ENCODE data around the gene SULT1A3.
"Not testable (repeated sequence)": the region's sequence is repeated elsewhere in the genome, so short reads cannot be mapped to it uniquely, and the experiment has no call there.

SULT1A3 gene

GRCh38 chr16:30199049-30199448 lies at the start of gene SULT1A3:
TSS of gene SULT1A3 (plus strand) at chr16:30199255. CDS start at chr16:30200729, 1,474 bp downstream.
- FAIRE-seq; DNase-seq (ENCODE audit: low spot score): not testable (repeated sequence)

DNA sequence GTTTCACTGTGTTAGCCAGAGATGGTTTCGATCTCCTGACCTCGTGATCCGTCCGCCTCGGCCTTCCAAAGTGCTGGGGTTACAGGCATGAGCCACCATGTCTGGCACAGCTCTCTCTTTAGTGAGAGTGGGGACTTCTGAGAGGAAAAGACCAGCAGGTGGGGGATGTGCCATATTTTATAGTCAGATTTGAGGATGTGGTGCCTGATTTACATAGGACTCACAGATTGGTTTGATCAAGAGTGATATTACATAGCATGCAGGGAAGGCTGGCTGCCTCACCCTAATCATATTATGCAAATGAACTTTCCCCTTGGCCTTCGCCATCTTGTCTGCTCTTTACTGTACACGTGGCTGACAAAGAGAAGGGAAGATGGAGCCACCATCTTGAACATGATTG lies 48.0 kb upstream of the SULT1A3 start:
- DNase-seq (ENCODE audit: low spot score) (no peak), FAIRE-seq (no peak)

DNA sequence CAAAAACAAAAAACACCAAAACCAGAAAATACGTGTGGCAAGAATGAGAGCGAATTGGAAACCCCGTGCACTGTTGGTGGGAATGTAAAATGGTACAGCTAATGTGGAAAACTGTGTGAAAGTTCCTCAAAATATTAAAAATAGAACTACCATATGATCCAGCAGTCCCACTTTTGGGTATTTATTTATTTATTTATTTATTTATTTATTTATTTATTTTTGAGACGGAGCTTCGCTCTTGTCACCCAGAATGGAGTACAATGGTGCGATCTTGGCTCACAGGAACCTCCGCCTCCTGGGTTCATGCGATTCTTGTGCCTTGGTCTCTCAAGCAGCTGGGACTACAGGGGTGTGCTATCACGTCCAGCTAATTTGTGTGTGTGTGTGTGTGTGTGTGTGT lies 46.5 kb upstream of the SULT1A3 start:
- DNase-seq (ENCODE audit: low spot score), result no peak
- no peak for FAIRE-seq

GRCh38 chr16:30155188-30155587 lies 43.9 kb upstream of the SULT1A3 start:
- FAIRE-seq, result no peak
- DNase-seq (ENCODE audit: low spot score), result no peak

GRCh38 chr16:30157214-30157613 lies 41.8 kb upstream of the SULT1A3 start:
- FAIRE-seq, result no peak
- DNase-seq (ENCODE audit: low spot score), result no peak

- FAIRE-seq, result no peak
- no peak for DNase-seq (ENCODE audit: low spot score)
Measured at GRCh38 chr16:30163538-30163937, 35.5 kb upstream of the SULT1A3 start.

GRCh38 chr16:30166202-30166902 lies 32.7 kb upstream of the SULT1A3 start:
- FAIRE-seq, result no peak

DNA sequence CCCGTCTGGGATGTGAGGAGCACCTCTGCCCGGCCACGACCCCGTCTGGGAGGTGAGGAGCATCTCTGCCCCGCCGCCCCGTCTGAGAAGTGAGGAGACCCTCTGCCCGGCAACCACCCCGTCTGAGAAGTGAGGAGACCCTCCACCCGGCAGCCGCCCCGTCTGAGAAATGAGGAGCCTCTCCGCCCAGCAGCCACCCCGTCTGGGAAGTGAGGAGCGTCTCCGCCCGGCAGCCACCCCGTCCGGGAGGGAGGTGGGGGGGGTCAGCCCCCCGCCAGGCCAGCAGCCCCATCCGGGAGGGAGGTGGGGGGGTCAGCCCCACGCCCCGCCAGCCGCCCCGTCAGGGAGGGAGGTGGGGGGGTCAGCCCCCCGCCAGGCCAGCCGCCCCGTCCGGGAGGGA lies 30.3 kb upstream of the SULT1A3 start:
- not testable (repeated sequence) for DNase-seq (ENCODE audit: low spot score); FAIRE-seq

More at GRCh38 chr16:30166202-30166902, 32.7 kb upstream of the SULT1A3 start:
- no peak for DNase-seq (ENCODE audit: low spot score)

DNA sequence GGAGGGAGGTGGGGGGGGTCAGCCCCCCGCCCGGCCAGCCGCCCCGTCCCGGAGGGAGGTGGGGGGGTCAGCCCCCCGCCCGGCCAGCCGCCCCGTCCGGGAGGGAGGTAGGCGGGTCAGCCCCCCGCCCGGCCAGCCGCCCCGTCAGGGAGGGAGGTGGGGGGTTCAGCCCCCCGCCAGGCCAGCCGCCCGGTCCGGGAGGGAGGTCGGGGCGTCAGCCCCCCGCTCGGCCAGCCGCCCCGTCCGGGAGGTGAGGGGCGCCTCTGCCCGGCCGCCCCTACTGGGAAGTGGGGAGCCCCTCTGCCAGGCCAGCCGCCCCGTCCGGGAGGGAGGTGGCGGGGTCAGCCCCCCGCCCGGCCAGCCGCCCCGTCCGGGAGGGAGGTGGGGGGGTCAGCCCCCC lies 29.6 kb upstream of the SULT1A3 start:
- not testable (repeated sequence) for DNase-seq (ENCODE audit: low spot score); FAIRE-seq

GRCh38 chr16:30170145-30170544 lies 28.9 kb upstream of the SULT1A3 start:
- FAIRE-seq, result not testable (repeated sequence)

GRCh38 chr16:30173054-30173453 lies 26.0 kb upstream of the SULT1A3 start:
- DNase-seq (ENCODE audit: low spot score) (no peak), FAIRE-seq (no peak)

More at GRCh38 chr16:30170145-30170544, 28.9 kb upstream of the SULT1A3 start:
- DNase-seq (ENCODE audit: low spot score), result not testable (repeated sequence)

DNA sequence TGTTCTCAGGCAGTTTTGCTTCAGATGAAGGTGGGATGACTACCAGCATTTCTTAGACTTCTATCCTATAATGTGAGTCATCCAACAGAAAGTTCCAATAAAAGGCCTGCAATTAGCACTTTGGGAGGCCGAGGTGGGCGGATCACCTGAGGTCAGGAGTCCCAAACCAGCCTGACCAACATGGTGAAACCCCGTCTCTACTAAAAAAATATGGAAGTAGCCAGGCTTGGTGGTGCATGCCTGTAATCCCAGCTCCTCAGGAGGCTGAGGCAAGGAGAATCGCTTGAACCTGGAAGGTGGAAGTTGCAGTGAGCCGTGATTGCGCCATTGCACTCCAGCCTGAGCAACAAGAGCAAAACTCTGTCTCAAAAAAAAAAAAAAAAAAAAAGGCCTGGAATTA lies 22.2 kb upstream of the SULT1A3 start:
- FAIRE-seq; DNase-seq (ENCODE audit: low spot score): not testable (repeated sequence)

DNA sequence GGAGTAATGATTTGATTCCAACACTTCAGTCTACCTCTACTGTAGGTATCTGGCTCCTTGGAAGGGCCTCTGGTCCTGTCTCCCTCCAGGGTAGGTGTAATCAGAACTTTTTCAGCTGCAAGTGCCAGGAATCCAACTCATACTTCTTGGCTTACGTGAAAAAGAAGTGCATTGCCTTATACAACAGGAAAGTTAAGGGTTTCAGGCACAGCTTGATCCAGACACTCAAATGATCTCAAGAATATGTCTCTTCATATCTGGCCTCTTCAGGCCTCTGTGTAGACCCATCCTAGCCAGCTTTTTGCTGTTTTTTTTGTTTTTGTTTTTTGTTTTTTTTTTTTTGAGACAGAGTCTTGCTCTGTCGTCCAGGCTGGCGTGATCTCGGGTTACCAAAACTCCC lies 19.9 kb upstream of the SULT1A3 start:
- no peak for FAIRE-seq
- DNase-seq (ENCODE audit: low spot score), result no peak

DNA sequence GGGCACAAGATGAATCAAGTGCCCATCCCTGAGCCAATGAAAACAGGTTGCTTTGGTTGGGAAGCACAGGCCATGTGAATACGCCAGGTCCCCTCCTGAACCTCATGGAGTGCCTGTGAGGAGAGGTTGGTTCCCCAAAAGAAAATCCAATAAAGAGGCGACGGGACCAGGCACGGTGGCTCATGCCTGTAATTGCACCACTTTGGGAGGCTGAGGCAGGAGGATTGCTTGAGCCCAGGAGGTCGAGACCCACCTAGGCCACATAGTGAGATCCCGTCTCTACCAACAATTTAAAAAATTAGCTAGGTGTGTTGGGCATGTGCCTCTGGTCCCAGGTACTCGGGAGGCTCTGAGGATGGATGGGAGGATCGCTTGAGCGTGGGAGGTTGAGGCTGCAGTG lies 19.1 kb upstream of the SULT1A3 start:
- FAIRE-seq (no peak), DNase-seq (ENCODE audit: low spot score) (no peak)

GRCh38 chr16:30180741-30181140 lies 18.3 kb upstream of the SULT1A3 start:
- FAIRE-seq, result no peak
- DNase-seq (ENCODE audit: low spot score), result no peak

DNA sequence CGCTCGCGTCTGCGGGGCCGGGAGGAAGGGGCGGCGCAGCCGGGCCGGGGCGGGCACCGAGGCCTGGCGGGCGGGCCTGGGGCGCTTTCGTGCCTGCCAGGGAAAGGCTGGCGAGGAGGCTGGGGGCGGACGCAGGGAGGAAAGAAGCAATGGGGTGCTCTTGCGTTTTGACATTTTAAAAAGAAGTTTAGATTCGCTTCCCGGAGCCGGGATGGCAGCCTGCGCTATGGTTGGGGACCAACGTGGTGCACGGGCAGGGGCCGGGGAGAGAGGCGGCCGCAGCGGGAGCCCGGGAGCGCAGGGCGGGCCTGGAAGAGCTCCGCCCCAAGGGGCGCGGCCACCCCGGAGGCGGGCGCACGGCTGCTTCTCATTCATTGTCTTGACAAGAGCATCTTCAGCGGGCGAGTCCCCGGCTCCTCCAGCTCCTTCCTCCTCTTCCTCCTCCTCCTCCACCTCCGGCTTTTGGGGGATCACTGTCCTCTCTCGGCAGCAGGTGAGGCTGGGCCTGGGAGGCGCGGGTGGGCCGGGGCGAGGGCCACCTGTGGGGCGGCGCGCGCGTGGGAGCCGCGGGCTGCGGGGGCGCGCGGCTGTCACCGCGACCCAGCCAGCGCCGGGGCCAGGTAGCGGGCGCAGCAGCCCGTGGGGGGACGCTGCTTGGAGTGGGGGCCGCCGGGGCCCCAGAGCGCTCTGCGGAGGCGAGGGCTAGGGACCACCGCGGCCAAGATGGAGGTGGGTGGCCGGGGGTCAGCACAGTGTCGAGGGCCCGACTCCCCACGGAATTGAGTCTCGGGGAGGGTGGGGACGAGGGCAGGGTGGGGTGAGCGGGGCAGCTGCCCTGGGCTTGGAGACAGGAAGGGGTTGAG lies 15.6 kb upstream of the SULT1A3 start, which contains the start of gene CORO1A:
Gene CORO1A, plus strand, starts transcription at position 370 of the 863 bp plus-strand sequence. CDS start 1,608 bp downstream, outside the sequence.
- no peak for FAIRE-seq
- peak; percentile 16 for DNase-seq (ENCODE audit: low spot score)

DNA sequence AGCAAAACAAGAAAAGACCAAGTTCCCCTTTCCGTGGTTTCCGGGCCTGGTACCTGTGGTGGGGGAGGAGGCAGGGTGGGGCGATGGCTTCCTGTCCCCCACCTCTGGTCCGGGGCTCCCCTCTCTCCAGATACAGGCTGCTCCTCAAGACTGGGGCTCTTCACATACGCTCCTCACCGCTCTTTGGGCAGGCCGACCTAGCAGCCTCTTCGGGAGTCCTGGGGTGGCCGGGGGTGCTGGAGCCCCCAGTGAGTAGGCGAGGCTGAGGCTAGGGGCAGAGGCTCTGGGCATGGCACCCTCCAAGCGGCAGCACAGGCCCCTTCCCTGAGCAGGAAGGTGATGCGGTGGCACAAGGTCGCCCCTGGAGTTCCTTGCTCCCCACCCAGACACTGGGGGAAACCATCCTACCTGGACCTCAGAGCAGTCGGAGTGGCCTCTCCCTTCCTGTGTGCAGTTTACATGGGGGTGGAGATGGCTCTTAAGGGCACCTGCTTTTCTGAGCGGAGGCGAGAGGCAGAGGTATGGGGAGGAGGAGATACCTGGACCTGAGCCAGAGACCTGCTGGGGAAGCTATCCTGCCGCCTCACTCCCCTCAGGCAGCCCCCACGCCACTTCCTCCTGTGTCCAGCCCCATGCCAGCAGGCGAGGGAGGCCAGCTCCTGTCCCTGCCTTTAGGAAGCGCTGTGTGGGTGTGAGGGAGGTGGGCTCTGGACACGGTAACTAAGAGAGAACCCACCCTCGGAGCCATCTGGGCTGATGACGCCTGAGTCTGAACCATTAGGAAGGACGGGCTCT lies 14.8 kb upstream of the SULT1A3 start:
- DNase-seq (ENCODE audit: low spot score), result no peak
- FAIRE-seq, result no peak

DNA sequence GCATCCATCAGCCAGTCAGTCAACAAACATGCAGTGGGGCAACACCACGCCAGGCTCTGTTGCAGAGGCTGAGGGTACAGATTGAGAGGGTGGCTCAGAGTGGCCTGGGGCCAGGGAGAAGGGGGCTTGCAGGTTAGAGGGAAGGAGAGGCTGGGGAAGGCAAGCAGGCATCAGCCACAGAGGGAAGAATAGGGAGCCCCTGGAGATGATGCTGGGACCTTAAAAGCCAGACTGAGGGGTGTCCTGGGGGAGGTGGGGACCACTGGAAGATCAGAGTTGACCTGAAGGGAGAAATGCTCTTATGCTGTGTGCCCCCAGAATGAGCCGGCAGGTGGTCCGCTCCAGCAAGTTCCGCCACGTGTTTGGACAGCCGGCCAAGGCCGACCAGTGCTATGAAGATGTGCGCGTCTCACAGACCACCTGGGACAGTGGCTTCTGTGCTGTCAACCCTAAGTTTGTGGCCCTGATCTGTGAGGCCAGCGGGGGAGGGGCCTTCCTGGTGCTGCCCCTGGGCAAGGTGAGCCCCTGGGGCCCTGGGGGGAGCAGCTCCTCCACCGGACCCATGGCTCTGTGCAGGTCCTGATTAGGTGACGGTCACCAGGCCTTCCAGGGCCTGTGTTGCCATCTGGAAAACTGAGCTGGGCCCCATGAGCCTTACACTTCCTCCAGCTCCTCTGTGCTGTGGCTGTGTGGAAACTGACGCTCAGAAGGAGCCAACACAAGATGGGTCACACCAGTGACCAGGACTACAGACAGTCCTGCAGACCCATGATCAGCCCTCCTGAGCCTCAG lies 14.0 kb upstream of the SULT1A3 start:
- no peak for FAIRE-seq
- no peak for DNase-seq (ENCODE audit: low spot score)

DNA sequence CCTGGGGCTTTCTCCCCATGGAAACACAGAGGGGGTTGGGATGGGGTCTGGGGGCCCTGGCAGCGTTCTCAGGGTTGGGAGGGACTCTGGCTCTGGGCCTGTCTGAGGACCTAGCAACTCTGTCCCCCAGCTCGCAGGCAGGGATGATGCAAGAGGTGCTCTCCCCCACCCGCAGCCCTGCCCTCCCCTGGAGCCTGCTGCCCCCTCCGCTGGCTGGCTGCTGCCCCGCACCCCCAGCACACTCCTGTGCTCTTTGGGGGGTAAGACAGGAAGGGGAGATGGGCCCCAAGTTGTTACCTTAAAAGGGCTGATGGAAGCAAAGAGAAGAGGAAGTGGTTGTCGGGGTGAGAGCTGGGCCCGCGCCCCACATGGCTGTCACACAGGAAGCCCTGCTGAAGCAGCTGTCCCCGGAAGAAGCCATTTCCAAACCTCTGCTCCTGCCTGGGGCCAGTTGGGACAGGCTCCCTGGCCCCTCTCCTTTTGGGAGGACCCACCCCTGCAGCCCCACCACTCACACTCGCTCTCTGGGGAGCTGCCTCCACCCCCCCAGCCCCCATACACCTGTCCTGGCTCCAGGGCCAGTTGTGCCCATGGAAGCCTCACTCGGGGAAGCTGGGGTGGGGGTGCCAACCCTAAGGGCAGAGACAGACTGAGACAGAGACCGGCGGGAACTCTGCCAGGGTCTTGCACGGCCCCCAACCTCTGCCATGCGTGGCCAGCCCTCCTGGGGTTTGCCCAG lies 13.2 kb upstream of the SULT1A3 start:
- DNase-seq (ENCODE audit: low spot score) (no peak), FAIRE-seq (no peak)

GRCh38 chr16:30186444-30186781 lies 12.6 kb upstream of the SULT1A3 start:
- no peak for FAIRE-seq
- no peak for DNase-seq (ENCODE audit: low spot score)

Measured in RCC 7860 (cell line).